Measurements from ENCODE around the gene ABCB8. TPM values are rescaled to one million over a fixed set of nuclear protein-coding genes. Genes with fewer than 3 reads are reported as not detected.

The ABCB8 gene
- total and polyA plus RNA-seq, 4 donors = 12.4 to 30.2 (median 22.5) TPM

- Histone ChIP-seq H3K27ac (ENCODE audit: low read depth in 1 of 2, low read length in 2 of 2) (no peak overlapping the region), H3K4me3 (ENCODE audit: low read depth in 1 of 3, low read length in 3 of 3) (no peak overlapping the region), H3K36me3 (ENCODE audit: control insufficient read depth in 4 of 4, insufficient read depth in 3 of 4, low read depth in 1 of 4, low read length in 3 of 4) (no peaks in the 10 kb centered on the region), H3K9ac (ENCODE audit: low read depth in 1 of 2, low read length in 2 of 2) (no peak overlapping the region), H3K4me1 (ENCODE audit: control insufficient read depth in 4 of 4, insufficient read depth in 4 of 4, low read length in 3 of 4) (peaks cover 6 to 15% (median 10%) of the 10 kb centered on the region in 4 donors), H3K27me3 (ENCODE audit: control insufficient read depth in 4 of 4, insufficient read depth in 4 of 4, low read length in 3 of 4) (peaks cover 0 to 1% (median 0%) of the 10 kb centered on the region in 4 donors), H3K9me3 (ENCODE audit: control insufficient read depth in 4 of 4, low read length in 3 of 4) (no peaks in the 10 kb centered on the region)
- DNase-seq (ENCODE audit: low spot score) = no peak
- TF ChIP-seq TAF1 (conservative IDR thresholded peaks at IDR 0.05) = no peak
- no peak for TF ChIP-seq SP1 (IDR thresholded peaks at IDR 0.05)
- TF ChIP-seq RXRA (IDR thresholded peaks at IDR 0.05) = no peak
- TF ChIP-seq REST (IDR thresholded peaks at IDR 0.05) = no peak
- no peak for TF ChIP-seq GABPA (IDR thresholded peaks at IDR 0.05 in 1 of 2, conservative IDR thresholded peaks at IDR 0.05 in 1 of 2)
- TF ChIP-seq ZBTB33 (IDR thresholded peaks at IDR 0.05) = no peak
- no peak for TF ChIP-seq FOXA1 (IDR thresholded peaks at IDR 0.05)
- no peak for TF ChIP-seq HNF4A (conservative IDR thresholded peaks at IDR 0.05)
- no peak for TF ChIP-seq RAD21 (IDR thresholded peaks at IDR 0.05)
- TF ChIP-seq, protein P1, sequence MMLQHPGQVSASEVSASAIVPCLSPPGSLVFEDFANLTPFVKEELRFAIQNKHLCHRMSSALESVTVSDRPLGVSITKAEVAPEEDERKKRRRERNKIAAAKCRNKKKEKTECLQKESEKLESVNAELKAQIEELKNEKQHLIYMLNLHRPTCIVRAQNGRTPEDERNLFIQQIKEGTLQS (IDR thresholded peaks at IDR 0.05) = no peak
- no peak for TF ChIP-seq JUND (IDR thresholded peaks at IDR 0.05)
- WGBS = 58% methylated on average over 7 of the region's 7 CpGs
Observed at GRCh38 chr7:151020231-151020630, 8.0 kb upstream of the ABCB8 start.

DNA sequence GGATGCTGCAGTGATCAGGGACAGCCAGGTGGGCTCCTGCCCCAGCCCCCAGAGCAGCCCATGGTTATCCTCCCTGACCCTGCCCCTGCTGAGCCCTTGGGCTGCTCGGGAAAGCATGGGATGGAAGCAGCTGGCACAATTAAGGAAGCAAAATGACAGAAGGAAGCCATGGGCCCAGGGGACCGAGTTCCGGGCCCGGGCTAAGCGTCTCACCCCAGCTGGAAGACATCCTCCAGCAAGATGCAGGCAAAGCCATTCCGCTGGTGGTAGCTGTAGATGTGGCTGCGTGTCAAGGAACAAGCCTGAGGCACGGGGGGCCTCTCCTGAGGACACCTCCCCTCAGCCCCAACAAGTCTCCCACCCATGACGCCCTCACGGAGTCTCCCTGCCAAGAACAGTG, 5.0 kb upstream of the ABCB8 start:
- no peaks in the 10 kb centered on the region for H3K27me3 ChIP-seq (ENCODE audit: control insufficient read depth in 4 of 4, insufficient read depth in 4 of 4, low read length in 3 of 4)
- no peak for DNase-seq (ENCODE audit: low spot score)
- no peak overlapping the region for H3K4me3 ChIP-seq (ENCODE audit: low read depth in 1 of 3, low read length in 3 of 3)
- H3K9ac ChIP-seq (ENCODE audit: low read depth in 1 of 2, low read length in 2 of 2) = no peak overlapping the region
- WGBS = 80% methylated on average over 10 of the region's 10 CpGs
- H3K4me1 ChIP-seq (ENCODE audit: control insufficient read depth in 4 of 4, insufficient read depth in 4 of 4, low read length in 3 of 4) = peaks cover 6 to 13% (median 8%) of the 10 kb centered on the region in 4 donors
- no peaks in the 10 kb centered on the region for H3K9me3 ChIP-seq (ENCODE audit: control insufficient read depth in 4 of 4, low read length in 3 of 4)
- no peak for TF ChIP-seq TAF1 (conservative IDR thresholded peaks at IDR 0.05)
- no peaks in the 10 kb centered on the region for H3K36me3 ChIP-seq (ENCODE audit: control insufficient read depth in 4 of 4, insufficient read depth in 3 of 4, low read depth in 1 of 4, low read length in 3 of 4)
- no peak overlapping the region for H3K27ac ChIP-seq (ENCODE audit: low read depth in 1 of 2, low read length in 2 of 2)

GRCh38 chr7:151024435-151025056, 3.7 kb upstream of the ABCB8 start, which contains the start of gene ATG9B:
Gene ATG9B (minus strand): TSS chr7:151024494. CDS start chr7:151024423, 71 bp downstream.
- Histone ChIP-seq H3K27me3 (ENCODE audit: control insufficient read depth in 4 of 4, insufficient read depth in 4 of 4, low read length in 3 of 4) (no peaks in the 10 kb centered on the region), H3K4me1 (ENCODE audit: control insufficient read depth in 4 of 4, insufficient read depth in 4 of 4, low read length in 3 of 4) (peaks cover 5 to 10% (median 8%) of the 10 kb centered on the region in 4 donors), H3K27ac (ENCODE audit: low read depth in 1 of 2, low read length in 2 of 2) (no peak within 1 kb of the TSS), H3K4me3 (ENCODE audit: low read depth in 1 of 3, low read length in 3 of 3) (no peak within 1 kb of the TSS), H3K9me3 (ENCODE audit: control insufficient read depth in 4 of 4, low read length in 3 of 4) (no peaks in the 10 kb centered on the region), H3K9ac (ENCODE audit: low read depth in 1 of 2, low read length in 2 of 2) (no peak within 1 kb of the TSS), H3K36me3 (ENCODE audit: control insufficient read depth in 4 of 4, insufficient read depth in 3 of 4, low read depth in 1 of 4, low read length in 3 of 4) (no peaks in the 10 kb centered on the region)
- WGBS = 82% methylated on average over 4 of the region's 4 CpGs
- no peak for DNase-seq (ENCODE audit: low spot score)
- TF ChIP-seq FOXA2 (IDR thresholded peaks at IDR 0.05) (no peak), HNF4G (IDR thresholded peaks at IDR 0.05) (no peak), NR2F2 (IDR thresholded peaks at IDR 0.05) (no peak), FOXA1 (IDR thresholded peaks at IDR 0.05) (no peak), TAF1 (conservative IDR thresholded peaks at IDR 0.05) (no peak), REST (IDR thresholded peaks at IDR 0.05) (no peak), RXRA (IDR thresholded peaks at IDR 0.05) (no peak), HNF4A (conservative IDR thresholded peaks at IDR 0.05) (no peak), SP1 (IDR thresholded peaks at IDR 0.05) (no peak), EGR1 (IDR thresholded peaks at IDR 0.05; ENCODE audit: low read depth in 2 of 2) (no peak), RAD21 (IDR thresholded peaks at IDR 0.05) (no peak), GABPA (IDR thresholded peaks at IDR 0.05 in 1 of 2, conservative IDR thresholded peaks at IDR 0.05 in 1 of 2) (no peak), ZBTB33 (IDR thresholded peaks at IDR 0.05) (no peak)

All from liver (tissue), 9 donors.